ENCODE data around the gene WDR20.

Gene WDR20

DNA sequence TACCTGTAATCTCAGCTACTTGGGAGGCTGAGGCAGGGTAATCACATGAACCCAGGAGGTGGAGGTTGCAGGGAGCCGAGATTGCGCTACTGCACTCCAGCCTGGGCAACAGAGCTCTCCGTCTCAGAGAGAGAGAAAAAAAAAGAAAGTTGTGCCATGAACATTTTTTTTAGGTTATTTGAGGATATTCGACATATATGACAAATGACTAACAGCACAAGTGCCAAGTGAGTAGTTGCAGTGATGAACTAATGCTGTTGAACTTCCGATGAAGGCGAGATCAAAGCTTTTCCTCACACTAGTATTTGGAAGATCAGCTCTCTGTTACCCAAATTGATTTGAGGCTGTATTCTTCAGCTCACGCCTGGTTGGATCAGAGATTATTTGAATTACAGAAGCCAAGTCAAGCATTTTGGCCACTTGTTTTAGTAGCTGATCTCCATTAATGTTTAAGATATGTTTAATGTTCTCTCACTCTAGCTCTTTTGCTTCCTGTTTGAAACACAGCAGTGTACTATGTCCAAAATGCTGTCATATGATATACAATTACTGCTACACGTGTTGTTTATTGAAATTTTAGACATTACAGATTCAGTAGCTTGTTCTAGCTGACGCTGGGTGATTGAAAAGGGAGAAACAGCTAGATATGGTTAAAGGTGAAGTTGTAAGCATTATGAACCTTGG is 43.4 kb downstream of the WDR20 start:
- H4K20me1 ChIP-seq = peaks cover 78 to 100% (median 97%) of the 10 kb centered on the region in 11 experiments
- H3K36me3 ChIP-seq = peaks cover 0 to 23% (median 12%) of the 10 kb centered on the region in 11 experiments; a peak in 13 of 22 replicates
- H3K9ac ChIP-seq = no peak overlapping the region
- H3K4me2 ChIP-seq = peak overlapping the region in 2 of 11 experiments; percentile 47 to 78; a peak in 3 of 22 replicates
- H3K9me3 ChIP-seq (replicated peaks in 1 of 11) = no peaks in the 10 kb centered on the region
- H3K27me3 ChIP-seq = no peaks in the 10 kb centered on the region
- no peak overlapping the region for H3K27ac ChIP-seq
- H3K4me3 ChIP-seq = no peak overlapping the region
- H3K4me1 ChIP-seq = peaks cover 13 to 75% (median 33%) of the 10 kb centered on the region in 10 experiments; a peak in 18 of 20 replicates
- TF ChIP-seq Cebpa-rat (IDR thresholded peaks at IDR 0.05) = no peak

DNA sequence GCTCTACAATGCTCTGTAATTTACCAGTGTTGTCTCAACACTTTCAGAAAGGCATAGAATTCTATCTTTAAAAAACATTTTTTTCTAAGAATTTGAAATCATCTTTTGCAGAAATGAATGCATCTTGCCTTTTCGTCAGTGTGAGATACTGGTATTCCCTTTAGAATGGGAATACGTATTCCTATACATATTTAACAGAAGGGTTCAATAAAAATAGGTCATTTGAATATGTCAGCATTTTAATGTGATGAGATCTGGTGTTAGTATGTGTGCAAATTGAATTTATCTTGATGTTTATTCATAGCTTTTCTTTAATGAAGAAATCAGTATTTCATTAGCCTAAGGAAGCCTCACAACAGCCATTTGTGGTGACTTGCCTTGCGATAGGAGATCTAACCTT is 44.2 kb downstream of the WDR20 start:
- peaks cover 13 to 75% (median 33%) of the 10 kb centered on the region in 10 experiments; a peak in 18 of 20 replicates for H3K4me1 ChIP-seq
- H4K20me1 ChIP-seq = peaks cover 73 to 100% (median 97%) of the 10 kb centered on the region in 11 experiments
- no peaks in the 10 kb centered on the region for H3K27me3 ChIP-seq
- H3K9ac ChIP-seq = no peak overlapping the region
- H3K9me3 ChIP-seq (replicated peaks in 1 of 11) = no peaks in the 10 kb centered on the region
- H3K27ac ChIP-seq = no peak overlapping the region
- peaks cover 0 to 15% (median 4%) of the 10 kb centered on the region in 11 experiments; a peak in 8 of 22 replicates for H3K36me3 ChIP-seq
- no peak for TF ChIP-seq Cebpa-rat (IDR thresholded peaks at IDR 0.05)
- peak overlapping the region in 2 of 11 experiments; percentile 47 to 78; a peak in 3 of 22 replicates for H3K4me2 ChIP-seq
- no peak overlapping the region for H3K4me3 ChIP-seq

DNA sequence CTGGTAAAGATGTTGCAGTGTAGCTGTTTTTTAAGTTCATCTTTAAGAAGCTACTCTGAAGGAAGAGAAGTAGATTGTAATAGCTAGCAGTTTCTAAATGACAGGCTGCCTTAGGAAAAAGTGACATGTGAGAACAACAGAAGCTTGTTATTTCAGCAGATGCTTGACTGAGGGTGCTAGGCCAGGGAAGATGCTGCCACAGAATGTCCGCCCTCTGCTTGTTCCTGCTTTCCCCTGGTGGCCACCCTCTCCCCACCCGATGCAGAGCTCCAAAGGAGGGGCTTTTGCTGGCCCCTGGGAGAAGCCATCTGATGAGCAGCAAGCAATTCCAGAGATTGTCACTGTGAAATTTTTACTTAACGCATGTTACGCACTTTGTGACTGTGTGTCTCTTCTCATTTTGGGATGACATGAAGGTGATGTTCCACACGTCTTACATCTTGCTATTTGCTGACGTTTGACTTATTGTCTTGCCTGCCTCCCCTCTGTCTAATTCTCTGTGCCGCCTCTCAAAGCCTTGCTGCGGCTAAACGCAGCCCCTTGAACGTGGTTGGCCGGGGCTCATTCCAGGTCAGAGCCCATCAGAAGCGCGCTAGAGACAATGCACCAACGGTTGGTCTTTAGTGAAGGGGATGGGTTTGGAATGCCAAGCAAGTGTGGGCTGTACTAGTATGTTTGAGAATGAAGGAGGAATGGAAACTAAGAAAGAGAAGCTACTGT is 44.8 kb downstream of the WDR20 start:
- Histone ChIP-seq H3K4me2 (peak overlapping the region in 4 of 11 experiments; percentile 10 to 78 (median 30); a peak in 5 of 22 replicates), H3K27ac (peak overlapping the region in 3 of 11 experiments; percentile 1 to 36 (median 28); a peak in 3 of 22 replicates), H3K4me1 (peaks cover 13 to 75% (median 33%) of the 10 kb centered on the region in 10 experiments; a peak in 18 of 20 replicates), H3K36me3 (peaks cover 0 to 9% (median 3%) of the 10 kb centered on the region in 11 experiments; a peak in 4 of 22 replicates), H3K9ac (no peak overlapping the region; a peak in 1 of 22 replicates), H3K27me3 (no peaks in the 10 kb centered on the region), H3K4me3 (no peak overlapping the region), H4K20me1 (peaks cover 67 to 100% (median 92%) of the 10 kb centered on the region in 11 experiments), H3K9me3 (replicated peaks in 1 of 11) (no peaks in the 10 kb centered on the region)
- TF ChIP-seq Cebpa-rat (IDR thresholded peaks at IDR 0.05) = no peak

- Histone ChIP-seq H4K20me1 (peaks cover 67 to 100% (median 91%) of the 10 kb centered on the region in 11 experiments), H3K4me2 (peak overlapping the region in 10 of 11 experiments; percentile 10 to 78 (median 46); a peak in 15 of 22 replicates), H3K36me3 (peaks cover 0 to 6% (median 3%) of the 10 kb centered on the region in 11 experiments; a peak in 4 of 22 replicates), H3K27me3 (no peaks in the 10 kb centered on the region), H3K27ac (peak overlapping the region in 2 of 11 experiments; percentile 1 to 36; a peak in 1 of 22 replicates), H3K4me1 (peaks cover 18 to 72% (median 37%) of the 10 kb centered on the region in 10 experiments; a peak in 19 of 20 replicates), H3K9me3 (replicated peaks in 1 of 11) (no peaks in the 10 kb centered on the region), H3K4me3 (no peak overlapping the region), H3K9ac (no peak overlapping the region)
- TF ChIP-seq Cebpa-rat (IDR thresholded peaks at IDR 0.05) = no peak
These were observed 45.7 kb downstream of the WDR20 start for GRCh38 chr14:102185360-102185759.

DNA sequence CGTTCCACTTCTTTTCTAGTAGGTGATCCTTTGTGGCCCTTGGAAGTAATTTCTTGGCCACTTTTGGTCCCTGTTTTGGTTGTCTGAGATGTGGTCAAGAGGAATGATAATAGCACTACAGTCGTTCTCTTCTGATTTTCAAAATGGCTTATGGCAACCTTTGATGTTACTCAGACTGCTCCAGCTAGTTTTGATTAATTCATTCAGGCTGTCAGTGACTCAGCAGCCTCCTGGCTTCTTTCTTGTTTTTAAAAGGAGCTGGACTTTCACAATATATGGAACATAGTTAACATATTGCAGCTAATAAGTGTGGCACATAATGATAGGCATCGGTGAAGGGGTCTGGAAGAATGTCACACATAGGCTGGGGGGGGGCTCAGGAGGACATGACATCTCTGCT is 47.3 kb downstream of the WDR20 start:
- H4K20me1 ChIP-seq = peaks cover 68 to 100% (median 91%) of the 10 kb centered on the region in 11 experiments
- no peak overlapping the region for H3K9ac ChIP-seq
- no peaks in the 10 kb centered on the region for H3K27me3 ChIP-seq
- H3K4me1 ChIP-seq = peaks cover 16 to 56% (median 35%) of the 10 kb centered on the region in 10 experiments; a peak in 19 of 20 replicates
- peak overlapping the region in 3 of 11 experiments; percentile 36 to 47 (median 45); a peak in 5 of 22 replicates for H3K27ac ChIP-seq
- no peak for TF ChIP-seq Cebpa-rat (IDR thresholded peaks at IDR 0.05)
- H3K4me3 ChIP-seq = no peak overlapping the region
- H3K36me3 ChIP-seq = peaks cover 0 to 6% (median 0%) of the 10 kb centered on the region in 11 experiments; a peak in 4 of 22 replicates
- H3K4me2 ChIP-seq = 0 out of 22 replicates have a peak overlapping the region, but pooled peaks of 1 of the 11 experiments have one; percentile 17
- no peaks in the 10 kb centered on the region for H3K9me3 ChIP-seq (replicated peaks in 1 of 11)

- no peak overlapping the region for H3K9ac ChIP-seq
- no peak for TF ChIP-seq Cebpa-rat (IDR thresholded peaks at IDR 0.05)
- H3K27ac ChIP-seq = peak overlapping the region in 4 of 11 experiments; percentile 13 to 47 (median 31); a peak in 6 of 22 replicates
These were observed 47.9 kb downstream of the WDR20 start for GRCh38 chr14:102187568-102188001.

DNA sequence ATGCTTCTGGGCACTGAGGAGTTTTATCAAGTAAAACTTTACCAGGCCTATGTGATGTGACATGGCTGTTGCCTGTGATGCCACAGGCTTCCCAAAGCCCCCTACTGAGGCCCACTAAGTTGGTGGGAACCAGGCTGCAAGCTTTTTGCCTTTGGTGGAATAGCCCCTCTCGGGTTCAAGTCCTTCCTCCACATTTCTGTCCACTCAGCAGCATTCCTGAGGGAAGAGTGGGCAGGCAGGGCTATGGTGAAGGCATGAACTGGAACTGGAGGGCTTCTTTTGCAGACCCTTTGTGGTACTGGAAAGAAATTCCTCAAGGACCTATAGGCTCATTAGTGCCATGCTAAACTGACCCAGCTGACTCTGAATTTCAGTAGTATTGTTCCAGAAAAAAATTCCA is 48.5 kb downstream of the WDR20 start:
- Histone ChIP-seq H3K4me3 (no peak overlapping the region), H3K27me3 (no peaks in the 10 kb centered on the region), H4K20me1 (peaks cover 59 to 100% (median 94%) of the 10 kb centered on the region in 11 experiments), H3K36me3 (peaks cover 0 to 6% (median 0%) of the 10 kb centered on the region in 11 experiments; a peak in 4 of 22 replicates), H3K4me1 (peaks cover 13 to 46% (median 32%) of the 10 kb centered on the region in 10 experiments; a peak in 19 of 20 replicates), H3K9me3 (replicated peaks in 1 of 11) (no peaks in the 10 kb centered on the region), H3K27ac (no peak overlapping the region), H3K9ac (no peak overlapping the region), H3K4me2 (0 out of 22 replicates have a peak overlapping the region, but pooled peaks of 2 of the 11 experiments have one; percentile 7 to 13)
- TF ChIP-seq Cebpa-rat (IDR thresholded peaks at IDR 0.05) = no peak

More at GRCh38 chr14:102187568-102188001, 47.9 kb downstream of the WDR20 start:
- H3K9me3 ChIP-seq (replicated peaks in 1 of 11) = no peaks in the 10 kb centered on the region
- H3K4me2 ChIP-seq = 0 out of 22 replicates have a peak overlapping the region, but pooled peaks of 1 of the 11 experiments have one; percentile 17
- peaks cover 13 to 51% (median 32%) of the 10 kb centered on the region in 10 experiments; a peak in 19 of 20 replicates for H3K4me1 ChIP-seq
- H3K36me3 ChIP-seq = peaks cover 0 to 6% (median 0%) of the 10 kb centered on the region in 11 experiments; a peak in 4 of 22 replicates
- peaks cover 64 to 100% (median 94%) of the 10 kb centered on the region in 11 experiments for H4K20me1 ChIP-seq
- H3K4me3 ChIP-seq = no peak overlapping the region
- H3K27me3 ChIP-seq = no peaks in the 10 kb centered on the region

DNA sequence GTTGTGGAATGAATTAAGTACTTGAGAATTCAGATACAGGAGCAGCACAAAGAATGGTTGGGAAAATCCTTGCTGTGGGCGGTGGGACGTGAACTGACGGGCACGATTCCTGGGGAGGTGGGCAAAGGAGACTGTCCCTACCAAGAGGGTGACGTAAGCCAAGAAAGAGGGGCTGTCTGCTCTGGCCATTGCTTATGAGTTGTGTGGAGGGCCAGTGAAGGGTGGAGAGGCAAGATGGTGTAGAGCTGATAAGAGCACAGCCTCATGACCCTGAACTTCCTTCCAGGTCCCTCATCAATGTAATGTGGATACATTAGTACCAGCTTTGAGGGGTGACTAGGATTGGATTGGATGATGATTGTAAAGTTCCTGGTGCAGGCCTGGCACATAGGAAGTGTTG is 50.2 kb downstream of the WDR20 start:
- no peak overlapping the region for H3K4me2 ChIP-seq
- H3K4me1 ChIP-seq = peaks cover 13 to 33% (median 28%) of the 10 kb centered on the region in 10 experiments
- H3K36me3 ChIP-seq = peaks cover 0 to 6% (median 2%) of the 10 kb centered on the region in 11 experiments; a peak in 12 of 22 replicates
- no peaks in the 10 kb centered on the region for H3K27me3 ChIP-seq
- H3K9ac ChIP-seq = no peak overlapping the region
- peaks cover 52 to 100% (median 93%) of the 10 kb centered on the region in 11 experiments for H4K20me1 ChIP-seq
- H3K4me3 ChIP-seq = no peak overlapping the region
- H3K27ac ChIP-seq = no peak overlapping the region
- no peak for TF ChIP-seq Cebpa-rat (IDR thresholded peaks at IDR 0.05)
- H3K9me3 ChIP-seq (replicated peaks in 1 of 11) = no peaks in the 10 kb centered on the region

All from BLaER1 treated with 17β-estradiol and CSF1 and Interleukin-3, amounts not matched to agents 10 nM and 100 nM (cell line).